GM23338 (cell line): ENCODE data around the gene USPL1. TPM values are rescaled to one million over a fixed set of nuclear protein-coding genes. Genes with fewer than 3 reads are reported as not detected.

Source experiments
- ATAC-seq: fragments of 200-7000 bp; cut with Tn5 transposase; 3 replicates; pipeline ENCODE4 v1.9.1; 2020
- DNase-seq: peaks from one replicate; pipeline ENCODE4 v3.0.0-alpha.2; 2015; ENCODE audit warnings: low spot score
- H2AFZ ChIP-seq: fragments of 200-600 bp; sonication (generic); 2 replicates; pipeline ENCODE4 v1.8.0; 2016; ENCODE audit warnings: antibody characterized with exemption, mild to moderate bottlenecking, moderate library complexity
- H3F3A ChIP-seq: fragments of 200-600 bp; sonication (generic); replicated peaks from 2 replicates; pipeline ENCODE4 v1.8.0; 2017; ENCODE audit warnings: antibody characterized with exemption, mixed run types, low read depth
- H3K27ac ChIP-seq: fragments of 200-600 bp; sonication (generic); 2 replicates; pipeline ENCODE4 v1.6.1; 2016; ENCODE audit warnings: low read depth
- H3K27me3 ChIP-seq: fragments of 200-600 bp; sonication (generic); 2 replicates; pipeline ENCODE4 v1.8.0; 2016; ENCODE audit warnings: mild to moderate bottlenecking, mixed run types, moderate library complexity; ENCODE audit not compliant: insufficient read depth
- H3K36me3 ChIP-seq: fragments of 200-600 bp; sonication (generic); 2 replicates; pipeline ENCODE4 v1.8.0; 2016; ENCODE audit warnings: mild to moderate bottlenecking; ENCODE audit not compliant: insufficient read depth
- H3K4me1 ChIP-seq: fragments of 200-600 bp; sonication (generic); 2 replicates; pipeline ENCODE4 v1.8.0; 2016; ENCODE audit warnings: mild to moderate bottlenecking, moderate library complexity; ENCODE audit not compliant: insufficient read depth
- H3K4me2 ChIP-seq: fragments of 200-600 bp; sonication (generic); 2 replicates; pipeline ENCODE4 v1.7.1; 2017; ENCODE audit warnings: mixed run types
- H3K4me3 ChIP-seq: fragments of 200-600 bp; sonication (generic); 2 replicates; pipeline ENCODE4 v1.6.1; 2016; ENCODE audit warnings: mixed run types
- H3K79me2 ChIP-seq: fragments of 200-600 bp; sonication (generic); replicated peaks from 2 replicates; pipeline ENCODE4 v1.8.0; 2017; ENCODE audit warnings: mild to moderate bottlenecking; ENCODE audit not compliant: insufficient read depth
- H3K9me2 ChIP-seq: fragments of 200-600 bp; sonication (generic); 2 replicates; pipeline ENCODE4 v1.8.0; 2017; ENCODE audit not compliant: insufficient read depth
- H4K20me1 ChIP-seq: fragments of 200-600 bp; sonication (generic); replicated peaks from 2 replicates; pipeline ENCODE4 v1.8.0; 2017; ENCODE audit warnings: mild to moderate bottlenecking; ENCODE audit not compliant: insufficient read depth
- H3K27ac Mint-ChIP-seq: 2 replicates; pipeline ENCODE4 v1.8.0; 2020; ENCODE audit warnings: inconsistent platforms, mild to moderate bottlenecking, moderate library complexity, mixed read lengths
- H3K27me3 Mint-ChIP-seq: 3 replicates; pipeline ENCODE4 v1.8.0; 2022; ENCODE audit warnings: low read depth, mild to moderate bottlenecking, moderate library complexity, mixed read lengths, inconsistent platforms; ENCODE audit not compliant: insufficient read depth, poor library complexity
- H3K36me3 Mint-ChIP-seq: 3 replicates; pipeline ENCODE4 v1.8.0; 2021; ENCODE audit warnings: low read depth, mild to moderate bottlenecking, inconsistent platforms, moderate library complexity, mixed read lengths
- H3K4me1 Mint-ChIP-seq: 3 replicates; pipeline ENCODE4 v1.8.0; 2020; ENCODE audit warnings: mild to moderate bottlenecking, inconsistent platforms, mixed read lengths
- H3K4me3 Mint-ChIP-seq: 3 replicates; pipeline ENCODE4 v1.8.0; 2021; ENCODE audit warnings: moderate library complexity, mild to moderate bottlenecking, inconsistent platforms, mixed read lengths
- H3K9me3 Mint-ChIP-seq: 3 replicates; pipeline ENCODE4 v1.8.0; 2020; ENCODE audit warnings: moderate library complexity, mild to moderate bottlenecking, inconsistent platforms, mixed read lengths
- EZH2 ChIP-seq: fragments of 200-600 bp; sonication (generic); IDR thresholded peaks from one replicate; pipeline ENCODE4 v1.8.0; 2017; ENCODE audit warnings: antibody characterized with exemption, mild to moderate bottlenecking, low read depth; ENCODE audit not compliant: unreplicated experiment
- JUNB ChIP-seq: IDR thresholded peaks from one replicate; pipeline ENCODE4 v1.6.1; 2016; ENCODE audit warnings: antibody characterized with exemption; ENCODE audit not compliant: unreplicated experiment
- NANOG ChIP-seq: IDR thresholded peaks from 2 replicates; pipeline ENCODE4 v1.6.1; 2016; ENCODE audit warnings: antibody characterized with exemption, borderline replicate concordance
- POLR2AphosphoS5 ChIP-seq: IDR thresholded peaks from 2 replicates; pipeline ENCODE4 v1.6.1; 2016; ENCODE audit warnings: antibody characterized with exemption, low read depth
- STAT1 ChIP-seq: IDR thresholded peaks from one replicate; pipeline ENCODE4 v1.6.1; 2016; ENCODE audit warnings: antibody characterized with exemption; ENCODE audit not compliant: unreplicated experiment
- ZNF331 ChIP-seq: fragments of 250-450 bp; sonication (Bioruptor Pico); IDR thresholded peaks from 2 replicates; pipeline ENCODE4 v1.5.0; 2020; ENCODE audit warnings: low read depth, mild to moderate bottlenecking, moderate library complexity
- polyA plus RNA-seq: library from polyadenylated mRNA; unstranded; fragments of >200 nt; fragmentation: Nextera tagmentation; extraction: Ambion mirVana; gene quantifications from 2 replicates; pipeline ENCODE4 v1.2.1, GENCODE V29; 2016
- total RNA-seq: library from RNA; depleted of rRNA; stranded (reverse); fragments of >200 nt; shearing (Covaris generic); gene quantifications from 2 replicates; pipeline ENCODE4 v1.2.3, GENCODE V29; 2014
- TF ChIP-seq, protein P1 (sequence below), 2 experiments: fragments of 200-600 bp in 1 of 2; sonication (generic) in 1 of 2; conservative IDR thresholded peaks; 2 replicates each; pipeline versions ENCODE4 v1.5.1 to v1.6.1; 2016 to 2017; ENCODE audit warnings: antibody characterized with exemption in 2 of 2, low read depth in 2 of 2, mild to moderate bottlenecking in 2 of 2, moderate library complexity in 1 of 2
- TF ChIP-seq, protein P2 (sequence below): fragments of 250-450 bp; sonication (Bioruptor Pico); IDR thresholded peaks from 2 replicates; pipeline ENCODE4 v1.5.0; 2020; ENCODE audit warnings: mild to moderate bottlenecking, moderate library complexity
- TF ChIP-seq, protein P3 (sequence below): IDR thresholded peaks from 2 replicates; pipeline ENCODE4 v1.6.1; 2016; ENCODE audit warnings: antibody characterized with exemption
- TF ChIP-seq, protein P4 (sequence below): IDR thresholded peaks from one replicate; pipeline ENCODE4 v1.6.1; 2018; ENCODE audit warnings: antibody characterized with exemption; ENCODE audit not compliant: unreplicated experiment

Gene USPL1
- total and polyA plus RNA-seq, 2 experiments from 2014 or later, result 12.4 to 24.1 TPM

DNA sequence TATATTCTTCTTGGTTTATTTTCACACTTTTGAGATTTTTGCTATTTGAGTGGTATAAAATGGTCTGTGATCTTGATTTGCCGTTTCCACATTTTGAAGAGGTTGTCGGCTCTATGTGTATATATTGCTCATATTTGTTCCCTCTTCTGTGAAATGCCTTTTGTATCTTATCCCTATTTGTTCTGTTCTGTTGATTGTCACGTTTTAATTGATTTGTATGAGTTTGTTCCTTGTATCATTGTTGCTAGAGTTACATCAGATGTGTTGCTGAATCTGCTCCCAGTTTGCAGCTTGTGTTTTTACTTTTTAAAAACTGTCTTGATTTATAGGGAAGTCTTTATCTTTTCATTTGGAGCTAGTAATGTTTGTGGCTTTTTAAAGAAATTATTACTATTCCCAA is 17.1 kb downstream of the USPL1 start (continued):
- TF ChIP-seq, protein P1, sequence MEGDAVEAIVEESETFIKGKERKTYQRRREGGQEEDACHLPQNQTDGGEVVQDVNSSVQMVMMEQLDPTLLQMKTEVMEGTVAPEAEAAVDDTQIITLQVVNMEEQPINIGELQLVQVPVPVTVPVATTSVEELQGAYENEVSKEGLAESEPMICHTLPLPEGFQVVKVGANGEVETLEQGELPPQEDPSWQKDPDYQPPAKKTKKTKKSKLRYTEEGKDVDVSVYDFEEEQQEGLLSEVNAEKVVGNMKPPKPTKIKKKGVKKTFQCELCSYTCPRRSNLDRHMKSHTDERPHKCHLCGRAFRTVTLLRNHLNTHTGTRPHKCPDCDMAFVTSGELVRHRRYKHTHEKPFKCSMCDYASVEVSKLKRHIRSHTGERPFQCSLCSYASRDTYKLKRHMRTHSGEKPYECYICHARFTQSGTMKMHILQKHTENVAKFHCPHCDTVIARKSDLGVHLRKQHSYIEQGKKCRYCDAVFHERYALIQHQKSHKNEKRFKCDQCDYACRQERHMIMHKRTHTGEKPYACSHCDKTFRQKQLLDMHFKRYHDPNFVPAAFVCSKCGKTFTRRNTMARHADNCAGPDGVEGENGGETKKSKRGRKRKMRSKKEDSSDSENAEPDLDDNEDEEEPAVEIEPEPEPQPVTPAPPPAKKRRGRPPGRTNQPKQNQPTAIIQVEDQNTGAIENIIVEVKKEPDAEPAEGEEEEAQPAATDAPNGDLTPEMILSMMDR (conservative IDR thresholded peaks at IDR 0.05; ENCODE audit: low read depth in 2 of 2), result no peak

DNA sequence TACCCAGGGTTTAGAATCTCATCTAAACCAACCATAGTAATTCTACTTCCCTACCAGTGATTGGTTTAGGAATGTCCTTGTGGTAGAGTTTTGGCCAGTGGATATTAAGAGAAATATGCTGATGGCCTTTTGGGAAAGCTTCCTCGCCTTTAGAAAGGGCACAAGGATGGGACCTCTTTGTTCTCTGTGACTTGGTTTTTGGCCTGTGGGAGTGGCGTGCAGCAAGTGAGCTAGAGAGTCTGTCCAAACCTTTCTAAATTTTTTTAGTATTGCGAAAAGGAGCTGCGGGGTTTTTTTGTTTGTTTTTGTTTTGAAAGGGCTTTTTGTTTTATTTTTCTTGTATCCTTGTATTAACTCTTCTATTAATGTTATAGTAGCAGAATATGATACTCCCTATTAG is 20.6 kb downstream of the USPL1 start:
- no peak overlapping the region for H3K4me3 Mint-ChIP-seq
- peaks cover 12% of the 10 kb centered on the region for H4K20me1 ChIP-seq
- no peak for TF ChIP-seq ZNF331 (CRISPR knock-in tag)
- TF ChIP-seq JUNB, result no peak
- TF ChIP-seq NANOG, result no peak
- TF ChIP-seq POLR2AphosphoS5, result no peak
- no peak for TF ChIP-seq STAT1
- TF ChIP-seq EZH2, result no peak
- TF ChIP-seq, protein P2, sequence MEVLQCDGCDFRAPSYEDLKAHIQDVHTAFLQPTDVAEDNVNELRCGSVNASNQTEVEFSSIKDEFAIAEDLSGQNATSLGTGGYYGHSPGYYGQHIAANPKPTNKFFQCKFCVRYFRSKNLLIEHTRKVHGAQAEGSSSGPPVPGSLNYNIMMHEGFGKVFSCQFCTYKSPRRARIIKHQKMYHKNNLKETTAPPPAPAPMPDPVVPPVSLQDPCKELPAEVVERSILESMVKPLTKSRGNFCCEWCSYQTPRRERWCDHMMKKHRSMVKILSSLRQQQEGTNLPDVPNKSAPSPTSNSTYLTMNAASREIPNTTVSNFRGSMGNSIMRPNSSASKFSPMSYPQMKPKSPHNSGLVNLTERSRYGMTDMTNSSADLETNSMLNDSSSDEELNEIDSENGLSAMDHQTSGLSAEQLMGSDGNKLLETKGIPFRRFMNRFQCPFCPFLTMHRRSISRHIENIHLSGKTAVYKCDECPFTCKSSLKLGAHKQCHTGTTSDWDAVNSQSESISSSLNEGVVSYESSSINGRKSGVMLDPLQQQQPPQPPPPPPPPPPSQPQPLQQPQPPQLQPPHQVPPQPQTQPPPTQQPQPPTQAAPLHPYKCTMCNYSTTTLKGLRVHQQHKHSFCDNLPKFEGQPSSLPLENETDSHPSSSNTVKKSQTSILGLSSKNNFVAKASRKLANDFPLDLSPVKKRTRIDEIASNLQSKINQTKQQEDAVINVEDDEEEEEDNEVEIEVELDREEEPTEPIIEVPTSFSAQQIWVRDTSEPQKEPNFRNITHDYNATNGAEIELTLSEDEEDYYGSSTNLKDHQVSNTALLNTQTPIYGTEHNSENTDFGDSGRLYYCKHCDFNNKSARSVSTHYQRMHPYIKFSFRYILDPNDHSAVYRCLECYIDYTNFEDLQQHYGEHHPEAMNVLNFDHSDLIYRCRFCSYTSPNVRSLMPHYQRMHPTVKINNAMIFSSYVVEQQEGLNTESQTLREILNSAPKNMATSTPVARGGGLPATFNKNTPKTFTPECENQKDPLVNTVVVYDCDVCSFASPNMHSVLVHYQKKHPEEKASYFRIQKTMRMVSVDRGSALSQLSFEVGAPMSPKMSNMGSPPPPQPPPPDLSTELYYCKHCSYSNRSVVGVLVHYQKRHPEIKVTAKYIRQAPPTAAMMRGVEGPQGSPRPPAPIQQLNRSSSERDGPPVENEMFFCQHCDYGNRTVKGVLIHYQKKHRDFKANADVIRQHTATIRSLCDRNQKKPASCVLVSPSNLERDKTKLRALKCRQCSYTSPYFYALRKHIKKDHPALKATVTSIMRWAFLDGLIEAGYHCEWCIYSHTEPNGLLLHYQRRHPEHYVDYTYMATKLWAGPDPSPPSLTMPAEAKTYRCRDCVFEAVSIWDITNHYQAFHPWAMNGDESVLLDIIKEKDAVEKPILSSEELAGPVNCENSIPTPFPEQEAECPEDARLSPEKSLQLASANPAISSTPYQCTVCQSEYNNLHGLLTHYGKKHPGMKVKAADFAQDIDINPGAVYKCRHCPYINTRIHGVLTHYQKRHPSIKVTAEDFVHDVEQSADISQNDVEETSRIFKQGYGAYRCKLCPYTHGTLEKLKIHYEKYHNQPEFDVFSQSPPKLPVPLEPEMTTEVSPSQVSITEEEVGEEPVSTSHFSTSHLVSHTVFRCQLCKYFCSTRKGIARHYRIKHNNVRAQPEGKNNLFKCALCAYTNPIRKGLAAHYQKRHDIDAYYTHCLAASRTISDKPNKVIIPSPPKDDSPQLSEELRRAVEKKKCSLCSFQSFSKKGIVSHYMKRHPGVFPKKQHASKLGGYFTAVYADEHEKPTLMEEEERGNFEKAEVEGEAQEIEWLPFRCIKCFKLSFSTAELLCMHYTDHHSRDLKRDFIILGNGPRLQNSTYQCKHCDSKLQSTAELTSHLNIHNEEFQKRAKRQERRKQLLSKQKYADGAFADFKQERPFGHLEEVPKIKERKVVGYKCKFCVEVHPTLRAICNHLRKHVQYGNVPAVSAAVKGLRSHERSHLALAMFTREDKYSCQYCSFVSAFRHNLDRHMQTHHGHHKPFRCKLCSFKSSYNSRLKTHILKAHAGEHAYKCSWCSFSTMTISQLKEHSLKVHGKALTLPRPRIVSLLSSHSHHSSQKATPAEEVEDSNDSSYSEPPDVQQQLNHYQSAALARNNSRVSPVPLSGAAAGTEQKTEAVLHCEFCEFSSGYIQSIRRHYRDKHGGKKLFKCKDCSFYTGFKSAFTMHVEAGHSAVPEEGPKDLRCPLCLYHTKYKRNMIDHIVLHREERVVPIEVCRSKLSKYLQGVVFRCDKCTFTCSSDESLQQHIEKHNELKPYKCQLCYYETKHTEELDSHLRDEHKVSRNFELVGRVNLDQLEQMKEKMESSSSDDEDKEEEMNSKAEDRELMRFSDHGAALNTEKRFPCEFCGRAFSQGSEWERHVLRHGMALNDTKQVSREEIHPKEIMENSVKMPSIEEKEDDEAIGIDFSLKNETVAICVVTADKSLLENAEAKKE, result no peak
- TF ChIP-seq, protein P3, sequence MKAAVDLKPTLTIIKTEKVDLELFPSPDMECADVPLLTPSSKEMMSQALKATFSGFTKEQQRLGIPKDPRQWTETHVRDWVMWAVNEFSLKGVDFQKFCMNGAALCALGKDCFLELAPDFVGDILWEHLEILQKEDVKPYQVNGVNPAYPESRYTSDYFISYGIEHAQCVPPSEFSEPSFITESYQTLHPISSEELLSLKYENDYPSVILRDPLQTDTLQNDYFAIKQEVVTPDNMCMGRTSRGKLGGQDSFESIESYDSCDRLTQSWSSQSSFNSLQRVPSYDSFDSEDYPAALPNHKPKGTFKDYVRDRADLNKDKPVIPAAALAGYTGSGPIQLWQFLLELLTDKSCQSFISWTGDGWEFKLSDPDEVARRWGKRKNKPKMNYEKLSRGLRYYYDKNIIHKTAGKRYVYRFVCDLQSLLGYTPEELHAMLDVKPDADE, result no peak
- TF ChIP-seq, protein P4, sequence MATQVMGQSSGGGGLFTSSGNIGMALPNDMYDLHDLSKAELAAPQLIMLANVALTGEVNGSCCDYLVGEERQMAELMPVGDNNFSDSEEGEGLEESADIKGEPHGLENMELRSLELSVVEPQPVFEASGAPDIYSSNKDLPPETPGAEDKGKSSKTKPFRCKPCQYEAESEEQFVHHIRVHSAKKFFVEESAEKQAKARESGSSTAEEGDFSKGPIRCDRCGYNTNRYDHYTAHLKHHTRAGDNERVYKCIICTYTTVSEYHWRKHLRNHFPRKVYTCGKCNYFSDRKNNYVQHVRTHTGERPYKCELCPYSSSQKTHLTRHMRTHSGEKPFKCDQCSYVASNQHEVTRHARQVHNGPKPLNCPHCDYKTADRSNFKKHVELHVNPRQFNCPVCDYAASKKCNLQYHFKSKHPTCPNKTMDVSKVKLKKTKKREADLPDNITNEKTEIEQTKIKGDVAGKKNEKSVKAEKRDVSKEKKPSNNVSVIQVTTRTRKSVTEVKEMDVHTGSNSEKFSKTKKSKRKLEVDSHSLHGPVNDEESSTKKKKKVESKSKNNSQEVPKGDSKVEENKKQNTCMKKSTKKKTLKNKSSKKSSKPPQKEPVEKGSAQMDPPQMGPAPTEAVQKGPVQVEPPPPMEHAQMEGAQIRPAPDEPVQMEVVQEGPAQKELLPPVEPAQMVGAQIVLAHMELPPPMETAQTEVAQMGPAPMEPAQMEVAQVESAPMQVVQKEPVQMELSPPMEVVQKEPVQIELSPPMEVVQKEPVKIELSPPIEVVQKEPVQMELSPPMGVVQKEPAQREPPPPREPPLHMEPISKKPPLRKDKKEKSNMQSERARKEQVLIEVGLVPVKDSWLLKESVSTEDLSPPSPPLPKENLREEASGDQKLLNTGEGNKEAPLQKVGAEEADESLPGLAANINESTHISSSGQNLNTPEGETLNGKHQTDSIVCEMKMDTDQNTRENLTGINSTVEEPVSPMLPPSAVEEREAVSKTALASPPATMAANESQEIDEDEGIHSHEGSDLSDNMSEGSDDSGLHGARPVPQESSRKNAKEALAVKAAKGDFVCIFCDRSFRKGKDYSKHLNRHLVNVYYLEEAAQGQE, result no peak
- H2AFZ ChIP-seq, result no peak overlapping the region
- H3K4me3 ChIP-seq, result no peak overlapping the region
- peaks cover 5% of the 10 kb centered on the region for H3K27me3 Mint-ChIP-seq
- no peak overlapping the region for H3K27ac ChIP-seq
- no peaks in the 10 kb centered on the region for H3K9me2 ChIP-seq
- H3K4me1 Mint-ChIP-seq, result no peaks in the 10 kb centered on the region
- no peaks in the 10 kb centered on the region for H3K4me1 ChIP-seq
- H3K36me3 Mint-ChIP-seq, result peaks cover 49% of the 10 kb centered on the region
- H3K36me3 ChIP-seq, result peaks cover 11% of the 10 kb centered on the region
- H3K79me2 ChIP-seq, result peaks cover 56% of the 10 kb centered on the region
- H3K9me3 Mint-ChIP-seq, result no peaks in the 10 kb centered on the region
- ATAC-seq (no peak), DNase-seq (no peak)
- H3K27ac Mint-ChIP-seq, result no peak overlapping the region
- H3F3A ChIP-seq, result no peaks in the 10 kb centered on the region
- no peak overlapping the region for H3K4me2 ChIP-seq
- H3K27me3 ChIP-seq, result no peaks in the 10 kb centered on the region
